PFSK-1 (cell line): ENCODE data around the gene LYRM2.

Experiments used
- FOXP2 ChIP-seq: optimal IDR thresholded peaks from 2 replicates; pipeline ENCODE3; 2011; ENCODE audit warnings: borderline replicate concordance, control low read depth, inconsistent platforms; ENCODE audit not compliant: insufficient read depth; ENCODE audit errors: extremely low read length, extremely low read depth
- POLR2AphosphoS5 ChIP-seq: IDR thresholded peaks from 2 replicates; pipeline ENCODE4 v1.6.1; 2012; ENCODE audit warnings: low read depth, mild to moderate bottlenecking, control low read depth, low read length, moderate library complexity
- SIN3A ChIP-seq: IDR thresholded peaks from 2 replicates; pipeline ENCODE4 v1.6.1; 2012; ENCODE audit warnings: mild to moderate bottlenecking, low read length, moderate library complexity, borderline replicate concordance; ENCODE audit not compliant: insufficient read depth
- TAF1 ChIP-seq: IDR thresholded peaks from 2 replicates; pipeline ENCODE4 v1.6.1; 2012; ENCODE audit warnings: low read length, control low read depth, borderline replicate concordance; ENCODE audit not compliant: insufficient read depth
- TF ChIP-seq, protein P1 (sequence below), 2 experiments: IDR thresholded peaks; 2 replicates each; pipeline versions ENCODE4 v1.6.1 to v1.8.0; 2011 to 2012; ENCODE audit warnings: low read depth in 2 of 2, low read length in 2 of 2, control low read depth in 1 of 2, inconsistent platforms in 1 of 2, mild to moderate bottlenecking in 1 of 2, moderate library complexity in 1 of 2; ENCODE audit not compliant: insufficient read depth in 1 of 2

Gene LYRM2

DNA sequence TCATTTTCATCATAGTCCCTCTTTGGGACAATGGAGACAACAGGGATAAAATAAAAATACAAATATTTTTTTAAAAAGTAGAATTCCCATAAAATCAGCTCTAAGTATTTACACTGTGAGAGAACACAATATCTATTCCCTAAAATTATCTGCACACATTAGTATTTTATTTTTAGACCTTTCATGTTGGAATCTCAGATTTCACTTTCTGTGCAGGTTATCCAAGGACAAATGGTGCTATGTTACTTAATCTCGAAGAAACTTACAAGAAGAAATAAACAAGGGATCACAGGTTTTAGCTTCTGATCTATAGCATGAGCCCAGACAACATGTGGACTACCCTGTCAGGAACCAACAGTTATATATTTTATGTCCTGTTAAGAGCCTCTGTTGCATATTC lies 23.0 kb upstream of the LYRM2 start:
- TF ChIP-seq TAF1 (no peak), FOXP2 (no peak), POLR2AphosphoS5 (no peak), SIN3A (no peak)
- TF ChIP-seq, protein P1, sequence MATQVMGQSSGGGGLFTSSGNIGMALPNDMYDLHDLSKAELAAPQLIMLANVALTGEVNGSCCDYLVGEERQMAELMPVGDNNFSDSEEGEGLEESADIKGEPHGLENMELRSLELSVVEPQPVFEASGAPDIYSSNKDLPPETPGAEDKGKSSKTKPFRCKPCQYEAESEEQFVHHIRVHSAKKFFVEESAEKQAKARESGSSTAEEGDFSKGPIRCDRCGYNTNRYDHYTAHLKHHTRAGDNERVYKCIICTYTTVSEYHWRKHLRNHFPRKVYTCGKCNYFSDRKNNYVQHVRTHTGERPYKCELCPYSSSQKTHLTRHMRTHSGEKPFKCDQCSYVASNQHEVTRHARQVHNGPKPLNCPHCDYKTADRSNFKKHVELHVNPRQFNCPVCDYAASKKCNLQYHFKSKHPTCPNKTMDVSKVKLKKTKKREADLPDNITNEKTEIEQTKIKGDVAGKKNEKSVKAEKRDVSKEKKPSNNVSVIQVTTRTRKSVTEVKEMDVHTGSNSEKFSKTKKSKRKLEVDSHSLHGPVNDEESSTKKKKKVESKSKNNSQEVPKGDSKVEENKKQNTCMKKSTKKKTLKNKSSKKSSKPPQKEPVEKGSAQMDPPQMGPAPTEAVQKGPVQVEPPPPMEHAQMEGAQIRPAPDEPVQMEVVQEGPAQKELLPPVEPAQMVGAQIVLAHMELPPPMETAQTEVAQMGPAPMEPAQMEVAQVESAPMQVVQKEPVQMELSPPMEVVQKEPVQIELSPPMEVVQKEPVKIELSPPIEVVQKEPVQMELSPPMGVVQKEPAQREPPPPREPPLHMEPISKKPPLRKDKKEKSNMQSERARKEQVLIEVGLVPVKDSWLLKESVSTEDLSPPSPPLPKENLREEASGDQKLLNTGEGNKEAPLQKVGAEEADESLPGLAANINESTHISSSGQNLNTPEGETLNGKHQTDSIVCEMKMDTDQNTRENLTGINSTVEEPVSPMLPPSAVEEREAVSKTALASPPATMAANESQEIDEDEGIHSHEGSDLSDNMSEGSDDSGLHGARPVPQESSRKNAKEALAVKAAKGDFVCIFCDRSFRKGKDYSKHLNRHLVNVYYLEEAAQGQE (IDR thresholded peaks at IDR 0.05; ENCODE audit: insufficient read depth in 1 of 2, low read depth in 2 of 2, low read length in 2 of 2): no peak

DNA sequence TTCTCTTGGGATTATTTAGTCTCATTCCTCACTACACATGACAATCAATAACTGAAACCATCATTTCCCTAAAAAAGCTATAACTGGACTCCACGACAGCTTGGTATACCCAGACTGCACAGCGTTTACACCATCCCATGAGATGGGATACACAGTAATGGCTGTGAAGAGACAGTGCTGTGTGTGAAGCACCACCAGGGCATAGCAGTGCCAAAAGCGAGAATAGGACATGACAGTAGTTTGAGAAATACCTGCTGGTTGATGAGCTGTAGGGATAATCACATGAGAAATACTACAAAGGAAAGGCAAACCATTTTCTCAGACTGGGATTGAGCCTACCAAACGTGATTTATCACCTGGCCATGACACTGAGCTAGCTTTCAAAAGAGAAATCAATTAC lies 22.4 kb upstream of the LYRM2 start:
- TF ChIP-seq, protein P1 (IDR thresholded peaks at IDR 0.05; ENCODE audit: insufficient read depth in 1 of 2, low read depth in 2 of 2, low read length in 2 of 2): no peak
- no peak for TF ChIP-seq POLR2AphosphoS5
- no peak for TF ChIP-seq FOXP2
- TF ChIP-seq SIN3A: no peak
- no peak for TF ChIP-seq TAF1

DNA sequence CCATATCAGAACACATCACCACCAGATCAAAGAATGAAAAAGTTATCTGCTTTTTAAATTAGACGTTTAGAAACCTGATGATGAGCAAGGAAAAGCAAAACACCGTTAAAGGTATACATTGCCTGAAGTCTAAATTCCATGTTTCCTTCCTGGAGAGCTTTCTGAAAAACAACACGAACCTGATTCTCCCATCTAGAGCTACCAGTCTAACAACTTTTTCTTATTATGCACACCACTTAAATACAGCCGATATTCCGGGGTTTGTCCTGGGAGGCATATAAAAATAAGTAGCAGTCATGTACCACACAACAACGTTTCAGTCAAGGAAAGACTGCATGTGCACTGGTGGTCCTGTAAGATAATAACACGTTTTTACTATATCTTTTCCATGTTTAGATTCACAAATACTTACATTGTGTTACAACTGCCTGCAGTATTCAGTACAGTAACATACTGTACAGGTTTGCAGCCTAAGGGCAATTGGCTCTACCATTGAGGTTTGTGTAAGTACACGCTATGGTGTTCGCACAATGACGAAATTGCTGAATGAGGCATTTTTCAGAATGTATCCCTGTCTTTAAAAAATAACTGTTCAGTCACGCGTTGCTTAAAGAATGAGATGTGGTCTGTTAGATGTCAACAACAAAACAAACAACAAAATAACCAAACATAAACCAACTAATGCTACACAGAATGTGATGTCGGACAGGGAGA lies 19.1 kb upstream of the LYRM2 start:
- TF ChIP-seq SIN3A (no peak), POLR2AphosphoS5 (no peak), FOXP2 (no peak), TAF1 (no peak)
- TF ChIP-seq, protein P1 (IDR thresholded peaks at IDR 0.05; ENCODE audit: insufficient read depth in 1 of 2, low read depth in 2 of 2, low read length in 2 of 2): no peak

DNA sequence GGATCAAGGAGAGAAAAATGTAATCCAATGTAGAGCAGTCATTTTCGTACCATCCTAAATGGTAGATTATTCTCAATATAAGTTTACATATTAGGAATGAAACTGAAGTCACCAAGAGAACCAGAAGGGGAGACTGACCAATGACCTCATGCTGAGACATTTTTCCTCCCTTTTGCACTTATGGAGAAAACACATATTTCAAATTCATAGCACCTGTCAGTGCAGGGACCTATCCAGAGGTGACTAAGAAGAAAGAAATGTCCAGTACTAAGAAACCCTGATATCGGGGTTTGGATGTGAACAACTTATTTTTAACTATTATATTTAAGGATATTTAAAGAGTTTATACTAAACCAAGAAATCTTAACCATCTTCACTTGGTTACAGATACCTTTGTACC lies 16.6 kb upstream of the LYRM2 start:
- TF ChIP-seq POLR2AphosphoS5 (no peak), TAF1 (no peak), FOXP2 (no peak), SIN3A (no peak)
- TF ChIP-seq, protein P1 (IDR thresholded peaks at IDR 0.05; ENCODE audit: insufficient read depth in 1 of 2, low read depth in 2 of 2, low read length in 2 of 2): no peak

DNA sequence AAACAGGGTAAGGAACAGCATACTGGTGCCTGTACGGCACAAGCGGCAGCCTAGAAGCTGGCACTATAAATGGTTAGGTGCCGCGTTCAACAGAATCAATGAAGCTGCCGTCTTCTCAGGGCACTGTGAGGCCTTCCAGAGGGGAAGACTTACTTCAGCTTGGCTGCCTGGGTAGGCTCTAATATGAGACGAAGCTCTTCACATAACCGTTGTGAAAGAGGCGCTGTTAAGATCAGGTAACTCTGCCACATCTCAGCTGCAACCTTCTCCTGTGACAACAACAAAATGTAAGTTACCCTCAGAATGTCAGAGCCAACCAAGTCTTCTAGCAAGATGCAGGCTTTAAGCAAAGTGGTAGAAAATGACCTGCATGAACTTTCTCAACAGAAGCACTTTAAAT lies 12.0 kb upstream of the LYRM2 start:
- TF ChIP-seq, protein P1 (IDR thresholded peaks at IDR 0.05; ENCODE audit: insufficient read depth in 1 of 2, low read depth in 2 of 2, low read length in 2 of 2): no peak
- TF ChIP-seq SIN3A: no peak
- no peak for TF ChIP-seq TAF1
- no peak for TF ChIP-seq FOXP2
- no peak for TF ChIP-seq POLR2AphosphoS5
